ENCODE data around the gene INCA1. TPM values are rescaled to one million over a fixed set of nuclear protein-coding genes. Genes with fewer than 3 reads are reported as not detected.
A peak's percentile ranks its signal among the peaks of the same experiment; 100 is the strongest.

INCA1 gene
- total and polyA plus RNA-seq, 2 of the 13 experiments (the other 11 are each of a cell fraction or from before 2014, with no cell fraction given) = 0.93 to 2.6 TPM

- peak in 1 of 2 experiments; percentile 44; a peak in 1 of 4 replicates for TF ChIP-seq REST (IDR thresholded peaks at IDR 0.05; ENCODE audit: borderline replicate concordance in 1 of 2, low read depth in 1 of 2, low read length in 2 of 2)
- 0 out of 2 replicates have a peak, but pooled peaks have one; percentile 29 for TF ChIP-seq FOXP4 (CRISPR knock-in tag; IDR thresholded peaks at IDR 0.05)
- peak; percentile 74 for TF ChIP-seq ZFP91 (CRISPR knock-in tag; IDR thresholded peaks at IDR 0.05; ENCODE audit: borderline replicate concordance)
- TF ChIP-seq ZNF343 (CRISPR knock-in tag; IDR thresholded peaks at IDR 0.05) = 0 out of 2 replicates have a peak, but pooled peaks have one; percentile 51
- TF ChIP-seq ZNF543 (CRISPR knock-in tag; IDR thresholded peaks at IDR 0.05) = no peak
- TF ChIP-seq ZIK1 (CRISPR knock-in tag; IDR thresholded peaks at IDR 0.05; ENCODE audit: borderline replicate concordance, low read depth) = peak; percentile 52; the same call in 1 of the 2 replicates
- peak; percentile 83 for TF ChIP-seq ARID4A (CRISPR knock-in tag; IDR thresholded peaks at IDR 0.05; ENCODE audit: borderline replicate concordance)
- TF ChIP-seq AGO2 (optimal IDR thresholded peaks at IDR 0.05; ENCODE audit: low read depth, low read length) = peak; percentile 87
- no peak for TF ChIP-seq FOXA1 (IDR thresholded peaks at IDR 0.05)
- peak; percentile 4; the same call in 1 of the 2 replicates for TF ChIP-seq FOXA1 (CRISPR knock-in tag; IDR thresholded peaks at IDR 0.05)
- peak; percentile 33; the same call in 1 of the 2 replicates for TF ChIP-seq ZNF280B (CRISPR knock-in tag; IDR thresholded peaks at IDR 0.05; ENCODE audit: borderline replicate concordance)
- TF ChIP-seq HOXA3 (CRISPR knock-in tag; IDR thresholded peaks at IDR 0.05) = peak; percentile 69
- TF ChIP-seq NFKB2 (CRISPR knock-in tag; IDR thresholded peaks at IDR 0.05; ENCODE audit: borderline replicate concordance) = peak; percentile 79
- peak; percentile 47; the same call in 1 of the 2 replicates for TF ChIP-seq ZNF225 (CRISPR knock-in tag; IDR thresholded peaks at IDR 0.05)
These were observed 49.0 kb downstream of the INCA1 start, which contains the start of gene PFN1 (continued) for GRCh38 chr17:4948166-4948930.

Data from HepG2 (cell line).